K562 (cell line): ENCODE data around the gene GNAI2. TPM values are rescaled to one million over a fixed set of nuclear protein-coding genes. Genes with fewer than 3 reads are reported as not detected.
A peak's percentile ranks its signal among the peaks of the same experiment; 100 is the strongest.

Experiments used
- ATAC-seq: fragments of 200-7000 bp; cut with Tn5 transposase; 3 replicates; pipeline ENCODE4 v1.9.1; 2020; ENCODE audit warnings: moderate library complexity
- BruUV-seq: library from RNA; stranded (reverse); fragments of 400-500 nt; replicated peaks from 2 replicates; lab custom pipeline; 2021; lab: Mats Ljungman, UMichigan
- CTCF ChIA-PET: fragments of 300-600 bp; formaldehyde crosslinking; extraction: SDS; loops from one replicate; lab custom pipeline; 2021; ENCODE audit warnings: low intra/inter-chr PET ratio; lab: Yijun Ruan, JAX
- POLR2A ChIA-PET: fragments of 300-600, 350-650 bp; sonication (Branson Sonifier 250); formaldehyde crosslinking; extraction: SDS; loops from one replicate; lab custom pipeline; 2021; ENCODE audit warnings: antibody characterized with exemption, inconsistent platforms; lab: Yijun Ruan, JAX
- DNase-seq, 4 experiments: peaks; one replicate each; pipeline versions ENCODE4 v3.0.0 to v3.0.0-alpha.2; 2011 to 2018; ENCODE audit warnings: low spot score in 3 of 4, mixed read lengths in 3 of 4; ENCODE audit errors: extremely low read depth in 1 of 4
- FAIRE-seq: peaks from 2 replicates; lab custom pipeline; 2011; peaks lifted over from hg19 to GRCh38; lab: Jason Lieb, UNC
- H2AFZ ChIP-seq: 2 replicates; pipeline ENCODE4 v1.6.0; 2011; ENCODE audit warnings: low read depth, low read length, control low read depth, inconsistent platforms
- H3K27ac ChIP-seq: fragments of 200-600 bp; 3 replicates; pipeline ENCODE4 v1.8.0; 2011; ENCODE audit warnings: low read depth, mild to moderate bottlenecking, control low read depth, inconsistent platforms, low read length, moderate library complexity, mixed read lengths; ENCODE audit errors: extremely low read depth
- H3K27me3 ChIP-seq, 2 experiments: fragments of 300-600 bp in 1 of 2; 2 replicates in 1 of 2; 3 replicates in 1 of 2; pipeline versions ENCODE4 v1.6.0 to v1.8.0; 2011; ENCODE audit warnings: inconsistent platforms in 2 of 2, low read length in 2 of 2, mild to moderate bottlenecking in 1 of 2, mixed read lengths in 1 of 2, moderate library complexity in 1 of 2; ENCODE audit not compliant: control insufficient read depth in 2 of 2, insufficient read depth in 2 of 2
- H3K36me3 ChIP-seq: fragments of 300-600 bp; 3 replicates; pipeline ENCODE4 v1.8.0; 2011; ENCODE audit warnings: mild to moderate bottlenecking, low read length, inconsistent platforms; ENCODE audit not compliant: control insufficient read depth, insufficient read depth
- H3K4me1 ChIP-seq, 2 experiments: fragments of 200-600 bp in 1 of 2; replicated peaks in 1 of 2; 2 replicates in 1 of 2; 3 replicates in 1 of 2; pipeline versions ENCODE4 v1.5.1 to v1.8.0; 2011; ENCODE audit warnings: inconsistent platforms in 2 of 2, low read length in 2 of 2, mild to moderate bottlenecking in 1 of 2, mixed read lengths in 1 of 2, moderate library complexity in 1 of 2; ENCODE audit not compliant: control insufficient read depth in 2 of 2, insufficient read depth in 2 of 2
- H3K4me2 ChIP-seq: 2 replicates; pipeline ENCODE4 v1.6.1; 2011; ENCODE audit warnings: low read length, control low read depth, inconsistent platforms, mixed read lengths; ENCODE audit not compliant: insufficient read depth
- H3K4me3 ChIP-seq: fragments of 200-600 bp; sonication (generic), shearing (Covaris generic); 2 replicates; pipeline ENCODE4 v1.5.1; 2016; ENCODE audit warnings: control low read depth, inconsistent platforms
- H3K79me2 ChIP-seq: fragments of 200-600 bp; 3 replicates; pipeline ENCODE4 v1.8.0; 2011; ENCODE audit warnings: low read length, inconsistent platforms; ENCODE audit not compliant: control insufficient read depth, insufficient read depth
- H3K9ac ChIP-seq, 2 experiments: 2 replicates each; pipeline versions ENCODE4 v1.6.0 to v1.6.1; 2011; ENCODE audit warnings: low read depth in 2 of 2, low read length in 2 of 2, control low read depth in 1 of 2, inconsistent platforms in 1 of 2, mild to moderate bottlenecking in 1 of 2, mixed read lengths in 1 of 2; ENCODE audit not compliant: insufficient read depth in 1 of 2
- H3K9me1 ChIP-seq: one replicate; pipeline ENCODE4 v1.6.0; 2011; ENCODE audit warnings: inconsistent platforms, mild to moderate bottlenecking, low read length, moderate library complexity; ENCODE audit not compliant: control insufficient read depth, insufficient read depth
- H3K9me3 ChIP-seq: replicated peaks from 2 replicates; pipeline ENCODE4 v1.5.1; 2011; ENCODE audit warnings: low read depth, low read length, inconsistent platforms; ENCODE audit not compliant: control insufficient read depth, insufficient read depth
- H4K20me1 ChIP-seq: replicated peaks from 2 replicates; pipeline ENCODE4 v1.6.1; 2011; ENCODE audit warnings: low read length, inconsistent platforms, mixed read lengths; ENCODE audit not compliant: control insufficient read depth, insufficient read depth
- CTBP1 ChIP-seq: fragments of 450-650 bp; IDR thresholded peaks from 2 replicates; pipeline ENCODE4 v1.6.1; 2016; ENCODE audit warnings: borderline replicate concordance
- FOS ChIP-seq: IDR thresholded peaks from 3 replicates; pipeline ENCODE4 v1.6.1; 2011; ENCODE audit not compliant: insufficient read length; ENCODE audit errors: extremely low read depth
- HMG20B ChIP-seq: fragments of 250-450 bp; sonication (Bioruptor Pico); IDR thresholded peaks from 2 replicates; pipeline ENCODE4 v1.5.0; 2021; ENCODE audit warnings: mild to moderate bottlenecking
- MTF1 ChIP-seq: fragments of 250-450 bp; sonication (Bioruptor Pico); IDR thresholded peaks from 2 replicates; pipeline ENCODE4 v1.9.0; 2021; ENCODE audit warnings: moderate library complexity, mild to moderate bottlenecking, inconsistent platforms, borderline replicate concordance
- MYNN ChIP-seq, 2 experiments: sonication (generic); formaldehyde crosslinking in 1 of 2; IDR thresholded peaks; 2 replicates each; pipeline versions ENCODE4 v1.5.0 to v1.6.1; 2016 to 2020; ENCODE audit warnings: antibody characterized with exemption in 1 of 2, missing genetic modification reagents in 1 of 2
- RBM25 ChIP-seq: fragments of 200-400 bp; formaldehyde crosslinking; IDR thresholded peaks from 2 replicates; pipeline ENCODE4 v1.6.1; 2018; ENCODE audit warnings: low read length, low read depth, moderate library complexity; ENCODE audit not compliant: severe bottlenecking
- RFX1 ChIP-seq: fragments of 450-650 bp; IDR thresholded peaks from 2 replicates; pipeline ENCODE4 v1.6.1; 2016; ENCODE audit warnings: mild to moderate bottlenecking, moderate library complexity
- TFAM ChIP-seq: fragments of 250-450 bp; sonication (Bioruptor Pico); conservative IDR thresholded peaks from 2 replicates; pipeline ENCODE4 v1.5.0; 2021; ENCODE audit warnings: mild to moderate bottlenecking, moderate library complexity
- ZBTB8A ChIP-seq: fragments of 450-650 bp; IDR thresholded peaks from 2 replicates; pipeline ENCODE4 v1.6.1; 2018; ENCODE audit warnings: mild to moderate bottlenecking, moderate library complexity; ENCODE audit not compliant: partially characterized antibody
- ZNF143 ChIP-seq: sonication (generic); formaldehyde crosslinking; IDR thresholded peaks from 2 replicates; pipeline ENCODE4 v1.9.0; 2022; ENCODE audit warnings: mild to moderate bottlenecking, missing genetic modification reagents
- ZNF23 ChIP-seq: fragments of 250-450 bp; sonication (Bioruptor Pico); IDR thresholded peaks from 2 replicates; pipeline ENCODE4 v1.4.0; 2020; ENCODE audit warnings: mild to moderate bottlenecking
- ZNF324 ChIP-seq: fragments of 250-450 bp; sonication (Bioruptor Pico); IDR thresholded peaks from 2 replicates; pipeline ENCODE4 v1.4.0; 2020; ENCODE audit warnings: mild to moderate bottlenecking
- WGBS: fragments of 100-300 bp; shearing (Covaris generic); methylation state at CpG from one replicate; pipeline ENCODE4 v1.1.6; 2016; ENCODE audit warnings: low coverage, mixed read lengths; ENCODE audit not compliant: insufficient coverage; ENCODE audit errors: missing lambda C conversion rate; 5-methylcytosine and 5-hydroxymethylcytosine counted together
- in situ Hi-C: fragments of 300-500 bp; cut with MboI; formaldehyde crosslinking; loops from 4 replicates; pipeline ENCODE4 v1.15.0; 2018; ENCODE audit warnings: inconsistent platforms, mixed read lengths
- intact Hi-C: fragments of 100-400 bp; cut with micrococcal nuclease; formaldehyde crosslinking; loops from 2 replicates; pipeline ENCODE4 v1.14.2; 2022
- polyA plus RNA-seq, 8 experiments: library from polyadenylated mRNA; depleted of rRNA in 4 of 8; stranded (reverse) in 5 of 8; unstranded in 3 of 8; fragments of >200 nt; fragmentation: Nextera tagmentation in 2 of 8; fragmentation: Illumina TruSeq in 1 of 8; extraction: Ambion mirVana in 2 of 8; extraction: Trizol in 1 of 8; gene quantifications; 2 replicates each; pipeline versions ENCODE4 v1.2.1 to v1.2.3, GENCODE V29; 2011 to 2014; ENCODE audit warnings: inconsistent platforms in 1 of 8, missing spikeins in 1 of 8
- total RNA-seq, 7 experiments: library from RNA; depleted of rRNA in 6 of 7; stranded (reverse); fragments of >200 nt in 6 of 7; fragmentation: Illumina TruSeq in 2 of 7; extraction: Trizol in 2 of 7; gene quantifications; 2 replicates each; pipeline versions ENCODE4 v1.2.1 to v1.2.3, GENCODE V29; 2011 to 2021; ENCODE audit warnings: low replicate concordance in 1 of 7
- TF ChIP-seq, protein P1 (sequence below): fragments of 250-450 bp; sonication (Bioruptor Pico); IDR thresholded peaks from 2 replicates; pipeline ENCODE4 v1.5.1; 2021; ENCODE audit warnings: mild to moderate bottlenecking
- TF ChIP-seq, protein P2 (sequence below): IDR thresholded peaks from 2 replicates; pipeline ENCODE4 v1.6.1; 2016; ENCODE audit warnings: missing genetic modification characterization, missing compliant biosample characterization

GNAI2 gene
- total and polyA plus RNA-seq, 9 of the 15 experiments (the other 6 are each of a cell fraction or from before 2014, with no cell fraction given), result 1.1 to 72.2 (median 42.7) TPM

DNA sequence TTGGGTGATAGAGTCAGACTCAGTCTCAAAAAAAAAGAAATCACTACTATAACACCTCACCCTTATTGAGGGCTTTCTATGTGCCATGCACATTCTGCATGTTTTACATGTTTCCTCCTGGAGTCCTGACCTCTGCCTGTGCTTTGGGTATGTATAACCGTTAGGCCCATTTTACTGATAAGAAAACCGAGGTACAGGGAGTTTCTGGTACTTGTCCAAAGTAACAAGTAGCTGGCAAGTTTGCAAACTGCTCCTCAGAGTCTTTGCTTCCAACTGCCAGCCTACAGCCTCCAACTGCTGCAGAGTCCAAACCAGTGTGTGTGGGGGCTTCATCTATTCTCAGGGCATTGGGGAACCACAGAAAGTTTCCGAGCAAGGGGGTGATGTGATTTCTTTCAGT lies 3.7 kb upstream of the GNAI2 start:
- no peaks in the 10 kb centered on the region for H3K27me3 ChIP-seq
- no peaks in the 10 kb centered on the region for H3K9me1 ChIP-seq
- H3K9me3 ChIP-seq, result no peaks in the 10 kb centered on the region
- no TSS peak for BruUV-seq
- TF ChIP-seq ZNF324 (CRISPR knock-in tag) (no peak), RBM25 (peak; percentile 24)
- H3K4me2 ChIP-seq, result no peak overlapping the region
- POLR2A ChIA-PET, result interaction anchor here (1.2 kb wide), 1 partner anchor 37 kb away, joined by 3 read pairs; no protein-coding TSS in a partner anchor
- peaks cover 35 to 65% of the 10 kb centered on the region in 2 experiments for H3K4me1 ChIP-seq
- CTCF ChIA-PET, result no interaction called here
- FAIRE-seq, result no peak
- ATAC-seq, result no peak
- in situ Hi-C loops (no loop called here), intact Hi-C loops (no loop called here)
- H3K27ac ChIP-seq, result no peak overlapping the region
- no peak overlapping the region; a peak in 1 of 4 replicates for H3K9ac ChIP-seq
- WGBS, result 21% methylated on average over 3 of the region's 3 CpGs
- no peak overlapping the region for H3K4me3 ChIP-seq
- H3K36me3 ChIP-seq, result no peaks in the 10 kb centered on the region
- DNase-seq, result no peak
- no peak overlapping the region for H2AFZ ChIP-seq
- no peaks in the 10 kb centered on the region for H4K20me1 ChIP-seq
- peaks cover 12% of the 10 kb centered on the region for H3K79me2 ChIP-seq

DNA sequence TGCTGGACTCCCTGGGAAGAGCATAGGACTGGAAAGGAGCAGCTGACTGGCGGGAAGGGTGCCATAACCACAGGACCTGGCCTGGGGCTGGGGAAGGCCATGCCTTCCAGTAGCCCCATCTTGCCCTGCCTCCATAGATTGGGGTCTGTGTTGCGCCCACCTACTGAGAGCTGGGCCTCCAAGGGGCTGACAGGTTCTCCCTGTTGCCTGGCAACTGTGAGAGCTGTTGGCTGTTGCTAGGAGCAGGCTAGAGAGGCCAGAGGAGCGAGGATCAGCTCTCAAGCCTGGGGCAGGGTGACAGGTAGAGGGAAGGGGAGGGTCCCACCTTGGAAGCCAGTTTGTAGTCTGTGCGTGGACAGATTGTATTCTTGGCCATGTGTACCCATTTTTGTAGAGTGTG lies 2.8 kb upstream of the GNAI2 start:
- no peaks in the 10 kb centered on the region for H3K9me1 ChIP-seq
- peaks cover 39 to 65% of the 10 kb centered on the region in 2 experiments for H3K4me1 ChIP-seq
- CTCF ChIA-PET, result no interaction called here
- intact Hi-C loops (no loop called here), in situ Hi-C loops (no loop called here)
- no peak overlapping the region for H2AFZ ChIP-seq
- 61% methylated on average over 3 of the region's 4 CpGs for WGBS
- TF ChIP-seq RFX1 (peak; percentile 82), ZBTB8A (no peak), FOS (no peak), MTF1 (CRISPR knock-in tag) (no peak), ZNF143 (CRISPR knock-in tag) (no peak), HMG20B (CRISPR knock-in tag) (no peak), CTBP1 (no peak), MYNN (IDR thresholded peaks at IDR 0.05) (peak; percentile 57; the same call in 1 of the 2 replicates), MYNN (CRISPR knock-in tag; IDR thresholded peaks at IDR 0.05) (no peak), TFAM (no peak), ZNF23 (CRISPR knock-in tag) (no peak)
- TF ChIP-seq, protein P1, sequence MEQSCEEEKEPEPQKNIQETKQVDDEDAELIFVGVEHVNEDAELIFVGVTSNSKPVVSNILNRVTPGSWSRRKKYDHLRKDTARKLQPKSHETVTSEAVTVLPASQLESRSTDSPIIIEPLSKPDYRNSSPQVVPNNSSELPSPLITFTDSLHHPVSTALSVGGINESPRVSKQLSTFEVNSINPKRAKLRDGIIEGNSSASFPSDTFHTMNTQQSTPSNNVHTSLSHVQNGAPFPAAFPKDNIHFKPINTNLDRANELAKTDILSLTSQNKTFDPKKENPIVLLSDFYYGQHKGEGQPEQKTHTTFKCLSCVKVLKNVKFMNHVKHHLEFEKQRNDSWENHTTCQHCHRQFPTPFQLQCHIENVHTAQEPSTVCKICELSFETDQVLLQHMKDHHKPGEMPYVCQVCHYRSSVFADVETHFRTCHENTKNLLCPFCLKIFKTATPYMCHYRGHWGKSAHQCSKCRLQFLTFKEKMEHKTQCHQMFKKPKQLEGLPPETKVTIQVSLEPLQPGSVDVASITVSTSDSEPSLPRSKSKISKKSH (CRISPR knock-in tag), result no peak
- TF ChIP-seq, protein P2, sequence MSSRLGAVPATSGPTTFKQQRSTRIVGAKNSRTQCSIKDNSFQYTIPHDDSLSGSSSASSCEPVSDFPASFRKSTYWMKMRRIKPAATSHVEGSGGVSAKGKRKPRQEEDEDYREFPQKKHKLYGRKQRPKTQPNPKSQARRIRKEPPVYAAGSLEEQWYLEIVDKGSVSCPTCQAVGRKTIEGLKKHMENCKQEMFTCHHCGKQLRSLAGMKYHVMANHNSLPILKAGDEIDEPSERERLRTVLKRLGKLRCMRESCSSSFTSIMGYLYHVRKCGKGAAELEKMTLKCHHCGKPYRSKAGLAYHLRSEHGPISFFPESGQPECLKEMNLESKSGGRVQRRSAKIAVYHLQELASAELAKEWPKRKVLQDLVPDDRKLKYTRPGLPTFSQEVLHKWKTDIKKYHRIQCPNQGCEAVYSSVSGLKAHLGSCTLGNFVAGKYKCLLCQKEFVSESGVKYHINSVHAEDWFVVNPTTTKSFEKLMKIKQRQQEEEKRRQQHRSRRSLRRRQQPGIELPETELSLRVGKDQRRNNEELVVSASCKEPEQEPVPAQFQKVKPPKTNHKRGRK (tag), result no peak
- peaks cover 21% of the 10 kb centered on the region for H3K79me2 ChIP-seq
- peak overlapping the region in 1 of 2 experiments; percentile 74; a peak in 2 of 4 replicates for H3K9ac ChIP-seq
- FAIRE-seq (no peak), DNase-seq (no peak), ATAC-seq (no peak)
- POLR2A ChIA-PET, result interaction anchor here (0.9 to 1.2 kb wide), 2 partner anchors 70 to 135 kb away, joined by 4 to 5 read pairs; partner anchors contain the start of gene HYAL1
- no peak overlapping the region for H3K4me3 ChIP-seq
- H4K20me1 ChIP-seq, result no peaks in the 10 kb centered on the region
- H3K27ac ChIP-seq, result no peak overlapping the region
- no peaks in the 10 kb centered on the region for H3K9me3 ChIP-seq
- no peaks in the 10 kb centered on the region for H3K27me3 ChIP-seq
- H3K4me2 ChIP-seq, result no peak overlapping the region
- BruUV-seq, result no TSS peak
- H3K36me3 ChIP-seq, result no peaks in the 10 kb centered on the region
